CD4-positive, alpha-beta T cell treated with Interleukin-4 for 1 hour (primary cell): ENCODE data around the gene LANCL1.
"Not testable (repeated sequence)": the region's sequence is repeated elsewhere in the genome, so short reads cannot be mapped to it uniquely, and the experiment has no call there.

Experiments
- DNase-seq, 2 donors: peaks; one replicate each; pipeline ENCODE4 v3.0.0-alpha.2; 2020 to 2022

LANCL1 gene

GRCh38 chr2:210458395-210458794 lies 18.2 kb downstream of the LANCL1 start:
- no peak for DNase-seq

- no peak for DNase-seq
These were observed 20.0 kb downstream of the LANCL1 start for GRCh38 chr2:210456571-210456970.

GRCh38 chr2:210454336-210454735 lies 22.2 kb downstream of the LANCL1 start:
- no peak for DNase-seq

- no peak for DNase-seq
These were observed 24.4 kb downstream of the LANCL1 start for GRCh38 chr2:210452194-210452593.

- DNase-seq: not testable (repeated sequence)
These were observed 25.6 kb downstream of the LANCL1 start for GRCh38 chr2:210450942-210451341.

GRCh38 chr2:210445732-210446131 lies 30.8 kb downstream of the LANCL1 start:
- no peak for DNase-seq

GRCh38 chr2:210445116-210445707 lies 31.3 kb downstream of the LANCL1 start:
- peak in 1 of 2 donors; percentile 36 for DNase-seq

- no peak for DNase-seq
These were observed 33.0 kb downstream of the LANCL1 start for GRCh38 chr2:210443527-210443926.

- no peak for DNase-seq
These were observed 33.7 kb downstream of the LANCL1 start for GRCh38 chr2:210442878-210443277.

GRCh38 chr2:210442457-210442856 lies 34.1 kb downstream of the LANCL1 start:
- DNase-seq: no peak

- no peak for DNase-seq
These were observed 36.4 kb downstream of the LANCL1 start for GRCh38 chr2:210440206-210440605.

GRCh38 chr2:210435439-210435838 lies 41.1 kb downstream of the LANCL1 start:
- DNase-seq: no peak

- DNase-seq: no peak
These were observed 43.9 kb downstream of the LANCL1 start for GRCh38 chr2:210432633-210433032.

- no peak for DNase-seq
These were observed 47.0 kb downstream of the LANCL1 start for GRCh38 chr2:210429403-210430137.

GRCh38 chr2:210428393-210429179 lies 48.0 kb downstream of the LANCL1 start:
- no peak for DNase-seq

GRCh38 chr2:210427309-210427708 lies 49.2 kb downstream of the LANCL1 start:
- not testable (repeated sequence) for DNase-seq

- DNase-seq: no peak
These were observed 54.2 kb downstream of the LANCL1 start for GRCh38 chr2:210422366-210422765.

- DNase-seq: no peak
These were observed 54.6 kb downstream of the LANCL1 start for GRCh38 chr2:210421916-210422315.

- DNase-seq: no peak
These were observed 63.9 kb downstream of the LANCL1 start for GRCh38 chr2:210412660-210413059.

- DNase-seq: no peak
These were observed 66.0 kb downstream of the LANCL1 start for GRCh38 chr2:210410542-210410941.

- peak in 1 of 2 donors; percentile 3 for DNase-seq
These were observed 77.0 kb downstream of the LANCL1 start for GRCh38 chr2:210399440-210400041.

- no peak for DNase-seq
These were observed 84.1 kb downstream of the LANCL1 start for GRCh38 chr2:210392469-210392881.

GRCh38 chr2:210389856-210390255 lies 86.7 kb downstream of the LANCL1 start:
- DNase-seq: no peak
